Left lung (tissue), 10 donors: ENCODE measurements around the gene GFAP. TPM values are rescaled to one million over a fixed set of nuclear protein-coding genes. Genes with fewer than 3 reads are reported as not detected.

Experiments
- ATAC-seq: fragments of 200-7000 bp; cut with Tn5 transposase; one replicate; pipeline ENCODE4 v1.9.1; 2020; ENCODE audit warnings: moderate library complexity
- DNase-seq, 4 donors: peaks; one replicate each; pipeline ENCODE4 v3.0.0-alpha.2; 2013 to 2020
- H3K27ac ChIP-seq, 2 donors: fragments of 200-600 bp; sonication (generic) in 1 of 2; one replicate each; pipeline versions ENCODE4 v1.5.0 to v1.8.0; 2020 to 2021
- H3K27me3 ChIP-seq, 2 donors: fragments of 200-600 bp; sonication (generic) in 1 of 2; one replicate each; pipeline versions ENCODE4 v1.5.0 to v1.8.0; 2020 to 2021
- H3K36me3 ChIP-seq, 2 donors: fragments of 200-600 bp; sonication (generic) in 1 of 2; one replicate each; pipeline versions ENCODE4 v1.5.0 to v1.8.0; 2020 to 2021
- H3K4me1 ChIP-seq, 2 donors: fragments of 200-600 bp; one replicate each; pipeline ENCODE4 v1.8.0; 2021
- H3K4me3 ChIP-seq, 2 donors: fragments of 200-600 bp; sonication (generic) in 1 of 2; one replicate each; pipeline versions ENCODE4 v1.5.0 to v1.8.0; 2020 to 2021; ENCODE audit warnings: mild to moderate bottlenecking in 1 of 2
- H3K9me3 ChIP-seq, 2 donors: fragments of 200-600 bp; sonication (generic) in 1 of 2; one replicate each; pipeline versions ENCODE4 v1.5.0 to v1.8.0; 2020 to 2021
- intact Hi-C, 2 donors: fragments of 100-400 bp; cut with DNase I; formaldehyde crosslinking; loops; one replicate each; pipeline versions ENCODE4 v1.11.2 to v1.14.2; 2022
- polyA plus RNA-seq, 6 donors: library from polyadenylated mRNA; unstranded; fragments of 120-200 nt; gene quantifications; one replicate each; pipeline ENCODE4 v1.2.1, GENCODE V29; 2013; ENCODE audit not compliant: insufficient read length in 6 of 6
- total RNA-seq, 2 donors: library from RNA; stranded (reverse); fragmentation: NEBNext Ultra II Directional; extraction: Animal tissue kit (Norgen Biotek cat#: 25700); gene quantifications; one replicate each; pipeline ENCODE4 v1.2.1, GENCODE V29; 2021
- TF ChIP-seq, protein P1 (sequence below), 2 donors: fragments of 200-600 bp; sonication (generic) in 1 of 2; IDR thresholded peaks; one replicate each; pipeline versions ENCODE4 v1.5.0 to v1.8.0; 2021; ENCODE audit warnings: antibody characterized with exemption in 2 of 2
- donor health status: DM: no; HTN: yes; CAD: no.
- donor health status: DM: no; HTN: no; CAD: no.

GFAP gene
- total and polyA plus RNA-seq, 8 donors = 0.14 to 1.1 (median 0.45) TPM; not detected in 2

DNA sequence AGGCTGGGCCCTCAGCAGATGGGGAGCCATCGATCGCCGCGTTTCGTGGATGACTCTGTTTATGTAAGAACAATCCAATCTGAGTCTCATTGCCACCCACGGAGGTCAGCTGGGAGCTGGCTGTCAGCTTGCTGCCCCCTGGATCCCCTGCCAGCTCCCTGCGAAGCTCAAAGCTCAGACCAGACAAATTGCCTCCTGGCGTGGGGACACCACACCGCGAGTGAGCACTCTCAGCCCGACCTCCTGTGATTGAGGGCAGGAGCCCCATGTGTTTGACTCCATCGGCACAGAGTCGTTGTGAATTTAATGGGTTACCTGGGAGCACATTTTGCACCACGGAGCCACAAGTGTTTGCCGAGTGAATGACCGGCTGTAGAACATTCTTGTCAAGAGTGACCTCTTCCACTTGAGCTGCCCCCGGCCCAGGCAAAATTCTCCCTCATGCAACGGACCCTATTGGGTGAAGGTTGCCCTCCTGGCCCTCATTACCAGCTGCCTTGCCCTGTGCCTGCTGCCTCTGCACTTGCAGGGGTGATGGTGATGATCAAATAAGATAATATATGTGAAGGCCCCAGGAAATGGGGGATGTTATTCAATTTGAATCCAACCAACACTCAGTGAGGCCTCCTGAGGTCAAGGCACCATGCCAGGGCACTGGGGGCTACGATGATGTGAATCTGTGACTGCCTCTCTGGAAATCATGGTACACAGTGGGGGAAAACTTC is 7.6 kb upstream of the GFAP start:
- Histone ChIP-seq H3K4me1 (no peaks in the 10 kb centered on the region), H3K36me3 (peaks cover 0 to 8% of the 10 kb centered on the region in 2 donors), H3K27ac (no peak overlapping the region), H3K4me3 (no peak overlapping the region), H3K9me3 (no peaks in the 10 kb centered on the region), H3K27me3 (peaks cover 0 to 33% of the 10 kb centered on the region in 2 donors)
- ATAC-seq = no peak
- DNase-seq = peak in 2 of 4 donors; percentile 15 to 55
- TF ChIP-seq, protein P1, sequence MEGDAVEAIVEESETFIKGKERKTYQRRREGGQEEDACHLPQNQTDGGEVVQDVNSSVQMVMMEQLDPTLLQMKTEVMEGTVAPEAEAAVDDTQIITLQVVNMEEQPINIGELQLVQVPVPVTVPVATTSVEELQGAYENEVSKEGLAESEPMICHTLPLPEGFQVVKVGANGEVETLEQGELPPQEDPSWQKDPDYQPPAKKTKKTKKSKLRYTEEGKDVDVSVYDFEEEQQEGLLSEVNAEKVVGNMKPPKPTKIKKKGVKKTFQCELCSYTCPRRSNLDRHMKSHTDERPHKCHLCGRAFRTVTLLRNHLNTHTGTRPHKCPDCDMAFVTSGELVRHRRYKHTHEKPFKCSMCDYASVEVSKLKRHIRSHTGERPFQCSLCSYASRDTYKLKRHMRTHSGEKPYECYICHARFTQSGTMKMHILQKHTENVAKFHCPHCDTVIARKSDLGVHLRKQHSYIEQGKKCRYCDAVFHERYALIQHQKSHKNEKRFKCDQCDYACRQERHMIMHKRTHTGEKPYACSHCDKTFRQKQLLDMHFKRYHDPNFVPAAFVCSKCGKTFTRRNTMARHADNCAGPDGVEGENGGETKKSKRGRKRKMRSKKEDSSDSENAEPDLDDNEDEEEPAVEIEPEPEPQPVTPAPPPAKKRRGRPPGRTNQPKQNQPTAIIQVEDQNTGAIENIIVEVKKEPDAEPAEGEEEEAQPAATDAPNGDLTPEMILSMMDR (IDR thresholded peaks at IDR 0.05) = no peak
- intact Hi-C loops = loop anchor here in 1 of 2 donors (5.0 kb wide), 1 partner anchor 99 kb away; no protein-coding TSS in a partner anchor

GRCh38 chr17:44922136-44922535 is 6.8 kb upstream of the GFAP start:
- Histone ChIP-seq H3K27me3 (peaks cover 0 to 33% of the 10 kb centered on the region in 2 donors), H3K36me3 (peaks cover 0 to 8% of the 10 kb centered on the region in 2 donors), H3K27ac (no peak overlapping the region), H3K4me1 (no peaks in the 10 kb centered on the region), H3K9me3 (no peaks in the 10 kb centered on the region), H3K4me3 (no peak overlapping the region)
- DNase-seq = peak in 1 of 4 donors; percentile 4
- TF ChIP-seq, protein P1 (IDR thresholded peaks at IDR 0.05) = no peak
- ATAC-seq = no peak
- intact Hi-C loops = loop anchor here in 1 of 2 donors (5.0 kb wide), 1 partner anchor 100 kb away; no protein-coding TSS in a partner anchor

DNA sequence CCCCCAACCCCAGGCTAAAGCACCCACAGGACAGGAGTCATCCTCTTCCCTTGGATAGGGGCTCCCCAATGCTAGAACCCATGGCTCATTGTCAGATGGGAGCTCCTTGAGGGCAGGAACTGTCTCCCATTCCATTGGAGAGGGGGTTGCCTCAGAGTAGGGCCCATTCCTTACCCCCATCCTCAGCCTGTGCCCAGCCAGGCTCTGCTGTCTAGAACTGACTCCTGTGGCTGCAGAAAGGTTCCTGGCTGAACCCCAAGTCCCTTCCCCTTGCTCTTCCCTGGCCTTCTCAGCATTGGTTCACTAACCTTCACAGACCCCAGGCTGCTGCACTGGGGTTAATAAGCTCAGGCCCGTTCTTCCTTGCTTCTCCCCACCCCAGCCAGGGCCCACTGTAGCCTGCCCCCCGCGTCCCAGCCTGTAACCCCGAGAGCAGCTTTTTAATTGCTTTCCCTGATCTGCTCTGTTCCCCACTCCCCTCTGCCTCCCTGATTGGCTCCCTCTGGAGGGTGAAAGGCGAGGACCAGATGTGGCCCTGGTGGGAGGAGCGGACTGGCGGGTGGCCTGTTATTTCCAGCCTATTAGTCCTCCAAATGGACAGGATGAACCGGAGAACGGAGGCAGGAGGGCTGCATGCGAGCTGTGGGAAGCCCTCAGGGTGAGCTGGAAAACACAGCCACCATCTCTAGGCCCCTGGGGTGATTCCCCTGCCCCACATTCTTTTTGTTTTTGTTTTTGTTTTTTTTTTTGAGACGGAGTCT is 6.0 kb upstream of the GFAP start:
- H3K36me3 ChIP-seq = no peaks in the 10 kb centered on the region
- ATAC-seq (no peak), DNase-seq (peak in 2 of 4 donors; percentile 27 to 39)
- no peak overlapping the region for H3K4me3 ChIP-seq
- no peak overlapping the region for H3K27ac ChIP-seq
- H3K27me3 ChIP-seq = peaks cover 0 to 33% of the 10 kb centered on the region in 2 donors
- TF ChIP-seq, protein P1 (IDR thresholded peaks at IDR 0.05) = no peak
- H3K9me3 ChIP-seq = no peaks in the 10 kb centered on the region
- H3K4me1 ChIP-seq = peaks cover 0 to 6% of the 10 kb centered on the region in 2 donors
- intact Hi-C loops = loop anchor here in 1 of 2 donors (5.0 kb wide), 1 partner anchor 101 kb away; no protein-coding TSS in a partner anchor

DNA sequence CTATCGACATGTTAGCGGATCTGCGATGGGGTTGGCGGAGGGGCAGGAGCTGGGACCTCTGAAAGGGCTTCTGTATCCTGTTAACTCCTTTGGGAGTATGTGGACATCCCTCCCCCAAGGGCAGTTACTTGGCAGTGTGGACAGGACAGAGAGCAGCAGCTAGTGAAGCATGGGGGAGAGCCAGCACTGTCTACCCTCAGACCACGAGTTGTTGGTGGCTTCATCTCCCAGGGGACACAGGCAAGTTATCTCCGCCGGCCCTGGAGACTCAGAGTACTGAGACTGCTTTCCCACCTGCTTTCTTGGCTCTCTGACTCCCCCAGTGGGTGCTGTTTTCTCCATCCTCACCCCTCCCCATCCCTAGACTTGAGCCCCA is 5.3 kb upstream of the GFAP start:
- Histone ChIP-seq H3K27ac (no peak overlapping the region), H3K4me1 (peaks cover 3 to 13% of the 10 kb centered on the region in 2 donors), H3K27me3 (peaks cover 0 to 34% of the 10 kb centered on the region in 2 donors), H3K9me3 (no peaks in the 10 kb centered on the region), H3K4me3 (no peak overlapping the region), H3K36me3 (no peaks in the 10 kb centered on the region)
- DNase-seq (peak in 2 of 4 donors; percentile 31 to 32), ATAC-seq (no peak)
- TF ChIP-seq, protein P1 (IDR thresholded peaks at IDR 0.05) = no peak
- intact Hi-C loops = loop anchor here in 1 of 2 donors (5.0 kb wide), 1 partner anchor 102 kb away; no protein-coding TSS in a partner anchor
